ENCODE results near the gene RHBDF1. TPM values are rescaled to one million over a fixed set of nuclear protein-coding genes. Genes with fewer than 3 reads are reported as not detected.

The RHBDF1 gene
- total and polyA plus RNA-seq, 2 of the 13 experiments (the other 11 are each of a cell fraction or from before 2014, with no cell fraction given): 5.4 to 26.9 TPM

DNA sequence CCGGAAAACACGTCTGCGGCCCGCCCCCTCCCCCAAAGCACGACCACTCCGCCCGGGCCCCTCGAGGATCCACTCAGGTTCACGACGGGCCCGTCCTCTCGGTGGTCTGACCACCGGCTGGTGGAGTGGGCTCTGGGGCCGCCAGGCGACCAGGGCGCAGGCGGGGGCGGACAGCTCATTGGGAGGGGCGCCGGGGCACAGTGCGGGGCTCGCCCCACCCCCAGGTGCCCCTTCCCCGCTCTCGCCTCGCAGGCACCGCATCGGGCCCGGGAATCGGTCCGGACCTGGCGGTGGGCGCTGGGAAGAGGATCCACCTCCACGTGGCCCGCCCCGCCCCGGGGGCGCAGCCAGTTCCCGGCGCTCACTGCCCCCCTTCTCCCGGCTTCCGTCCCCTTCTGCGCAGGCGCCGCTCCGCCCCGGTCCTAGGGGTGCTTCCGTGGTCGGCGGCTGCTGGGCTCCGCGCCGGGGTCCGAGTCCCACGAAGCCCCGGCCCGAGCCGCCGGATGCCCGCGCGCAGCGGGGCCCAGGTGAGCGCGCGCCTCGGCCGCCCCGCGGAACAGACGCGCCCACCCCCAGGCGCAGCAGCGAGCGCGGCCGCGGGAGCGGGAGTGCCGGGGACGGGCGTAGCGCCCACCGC lies 5.5 kb upstream of the RHBDF1 start, which contains the start of gene MPG (continued):
- 0 out of 2 replicates have a peak, but pooled peaks have one; percentile 33 for TF ChIP-seq ZNF331 (CRISPR knock-in tag; IDR thresholded peaks at IDR 0.05)
- peak; percentile 46; the same call in 1 of the 2 replicates for TF ChIP-seq PHF8 (CRISPR knock-in tag; IDR thresholded peaks at IDR 0.05)
- TF ChIP-seq HOMEZ (CRISPR knock-in tag; IDR thresholded peaks at IDR 0.05; ENCODE audit: low read depth): no peak
- no peak; the same call in none of the 2 replicates for TF ChIP-seq ZFY (CRISPR knock-in tag; IDR thresholded peaks at IDR 0.05)
- TF ChIP-seq ZNF180 (CRISPR knock-in tag; IDR thresholded peaks at IDR 0.05; ENCODE audit: borderline replicate concordance, low read depth): no peak
- no peak for TF ChIP-seq CENPT (CRISPR knock-in tag; IDR thresholded peaks at IDR 0.05; ENCODE audit: low read depth)
- no peak for TF ChIP-seq ZNF878 (CRISPR knock-in tag; IDR thresholded peaks at IDR 0.05)
- no peak for TF ChIP-seq ZNF792 (CRISPR knock-in tag; IDR thresholded peaks at IDR 0.05)
- TF ChIP-seq MTF1 (CRISPR knock-in tag; IDR thresholded peaks at IDR 0.05): no peak
- TF ChIP-seq SAP130 (CRISPR knock-in tag; IDR thresholded peaks at IDR 0.05; ENCODE audit: low read depth): peak; percentile 90
- 0 out of 2 replicates have a peak, but pooled peaks have one; percentile 13 for TF ChIP-seq FOXK1 (CRISPR knock-in tag; IDR thresholded peaks at IDR 0.05; ENCODE audit: borderline replicate concordance, low read depth)
- no peak for TF ChIP-seq ZNF326 (CRISPR knock-in tag; IDR thresholded peaks at IDR 0.05; ENCODE audit: borderline replicate concordance)
- 0 out of 2 replicates have a peak, but pooled peaks have one; percentile 28 for TF ChIP-seq ZNF850 (CRISPR knock-in tag; conservative IDR thresholded peaks at IDR 0.05)
- no peak for TF ChIP-seq ZNF382 (CRISPR knock-in tag; IDR thresholded peaks at IDR 0.05; ENCODE audit: borderline replicate concordance)
- TF ChIP-seq NFE2L1 (CRISPR knock-in tag; IDR thresholded peaks at IDR 0.05; ENCODE audit: borderline replicate concordance): no peak
- peak; percentile 72 for TF ChIP-seq ZGPAT (CRISPR knock-in tag; IDR thresholded peaks at IDR 0.05)
- TF ChIP-seq NFKBIZ (CRISPR knock-in tag; IDR thresholded peaks at IDR 0.05): no peak
- TF ChIP-seq, protein P1, sequence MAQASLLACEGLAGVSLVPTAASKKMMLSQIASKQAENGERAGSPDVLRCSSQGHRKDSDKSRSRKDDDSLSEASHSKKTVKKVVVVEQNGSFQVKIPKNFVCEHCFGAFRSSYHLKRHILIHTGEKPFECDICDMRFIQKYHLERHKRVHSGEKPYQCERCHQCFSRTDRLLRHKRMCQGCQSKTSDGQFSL (CRISPR knock-in tag; IDR thresholded peaks at IDR 0.05): peak; percentile 92
- TF ChIP-seq POLR2A (IDR thresholded peaks at IDR 0.05; ENCODE audit: insufficient read depth in 1 of 2, low read depth in 2 of 2, low read length in 2 of 2): peak in 1 of 2 experiments; percentile 47; a peak in 2 of 4 replicates
- TF ChIP-seq CBX5 (CRISPR knock-in tag; IDR thresholded peaks at IDR 0.05; ENCODE audit: borderline replicate concordance): no peak
- TF ChIP-seq GABPA (IDR thresholded peaks at IDR 0.05; ENCODE audit: low read depth, low read length): peak; percentile 40; the same call in 1 of the 2 replicates
- 0 out of 2 replicates have a peak, but pooled peaks have one; percentile 38 for TF ChIP-seq GABPA (CRISPR knock-in tag; IDR thresholded peaks at IDR 0.05; ENCODE audit: low read depth)
- TF ChIP-seq ZNF691 (CRISPR knock-in tag; IDR thresholded peaks at IDR 0.05; ENCODE audit: borderline replicate concordance, low read depth): peak; percentile 26; the same call in 1 of the 2 replicates
- no peak for TF ChIP-seq ZNF709 (CRISPR knock-in tag; IDR thresholded peaks at IDR 0.05)
- TF ChIP-seq, protein P2, sequence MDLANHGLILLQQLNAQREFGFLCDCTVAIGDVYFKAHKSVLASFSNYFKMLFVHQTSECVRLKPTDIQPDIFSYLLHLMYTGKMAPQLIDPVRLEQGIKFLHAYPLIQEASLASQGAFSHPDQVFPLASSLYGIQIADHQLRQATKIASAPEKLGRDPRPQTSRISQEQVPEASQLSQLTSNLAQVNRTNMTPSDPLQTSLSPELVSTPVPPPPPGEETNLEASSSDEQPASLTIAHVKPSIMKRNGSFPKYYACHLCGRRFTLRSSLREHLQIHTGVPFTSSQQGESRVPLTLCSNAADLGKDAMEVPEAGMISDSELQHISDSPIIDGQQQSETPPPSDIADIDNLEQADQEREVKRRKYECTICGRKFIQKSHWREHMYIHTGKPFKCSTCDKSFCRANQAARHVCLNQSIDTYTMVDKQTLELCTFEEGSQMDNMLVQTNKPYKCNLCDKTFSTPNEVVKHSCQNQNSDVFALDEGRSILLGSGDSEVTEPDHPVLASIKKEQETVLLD (CRISPR knock-in tag; IDR thresholded peaks at IDR 0.05; ENCODE audit: low read depth): peak; percentile 57; the same call in 1 of the 2 replicates

Data from HepG2 (cell line).